KMS-11 (cell line): ENCODE results near the gene TXNRD3.

Experiments
- H2AFZ ChIP-seq: fragments of 200-600 bp; sonication (generic); 2 replicates; pipeline ENCODE4 v1.6.1; 2016; ENCODE audit warnings: antibody characterized with exemption, mixed run types, low read depth
- H3K27ac ChIP-seq: fragments of 200-600 bp; sonication (generic); 2 replicates; pipeline ENCODE4 v1.6.1; 2016; ENCODE audit warnings: mild to moderate bottlenecking, mixed run types
- H3K27me3 ChIP-seq: fragments of 200-600 bp; sonication (generic); 2 replicates; pipeline ENCODE4 v1.6.1; 2017; ENCODE audit warnings: mild to moderate bottlenecking, low read depth, mixed run types, moderate library complexity; ENCODE audit not compliant: insufficient read depth
- H3K36me3 ChIP-seq: fragments of 200-600 bp; sonication (generic); 2 replicates; pipeline ENCODE4 v1.6.1; 2017; ENCODE audit warnings: mild to moderate bottlenecking, mixed run types; ENCODE audit not compliant: insufficient read depth
- H3K4me1 ChIP-seq: fragments of 200-600 bp; sonication (generic); 2 replicates; pipeline ENCODE4 v1.6.1; 2016; ENCODE audit warnings: mild to moderate bottlenecking, low read depth, mixed run types; ENCODE audit not compliant: poor library complexity, severe bottlenecking
- H3K4me2 ChIP-seq: fragments of 200-600 bp; sonication (generic); 2 replicates; pipeline ENCODE4 v1.7.0; 2016; ENCODE audit warnings: mild to moderate bottlenecking, mixed run types
- H3K4me3 ChIP-seq: fragments of 200-600 bp; sonication (generic); IDR thresholded peaks from 2 replicates; pipeline ENCODE4 v1.6.1; 2017; ENCODE audit warnings: low read depth, low read length, mixed read lengths; ENCODE audit not compliant: insufficient read depth
- H3K79me2 ChIP-seq: fragments of 200-600 bp; sonication (generic); 2 replicates; pipeline ENCODE4 v1.6.1; 2016; ENCODE audit warnings: low read depth, mixed run types; ENCODE audit not compliant: insufficient read depth
- H3K9ac ChIP-seq: fragments of 200-600 bp; sonication (generic); 2 replicates; pipeline ENCODE4 v1.6.1; 2016; ENCODE audit warnings: mild to moderate bottlenecking, mixed run types
- H4K20me1 ChIP-seq: fragments of 200-600 bp; sonication (generic); 2 replicates; pipeline ENCODE4 v1.6.1; 2016; ENCODE audit warnings: mild to moderate bottlenecking, mixed run types; ENCODE audit not compliant: insufficient read depth
- TF ChIP-seq, protein P1 (sequence below): fragments of 200-600 bp; sonication (generic); conservative IDR thresholded peaks from 2 replicates; pipeline ENCODE4 v1.6.1; 2017; ENCODE audit warnings: low read depth, mild to moderate bottlenecking, antibody characterized with exemption, low read length, moderate library complexity, mixed read lengths

TXNRD3 gene

DNA sequence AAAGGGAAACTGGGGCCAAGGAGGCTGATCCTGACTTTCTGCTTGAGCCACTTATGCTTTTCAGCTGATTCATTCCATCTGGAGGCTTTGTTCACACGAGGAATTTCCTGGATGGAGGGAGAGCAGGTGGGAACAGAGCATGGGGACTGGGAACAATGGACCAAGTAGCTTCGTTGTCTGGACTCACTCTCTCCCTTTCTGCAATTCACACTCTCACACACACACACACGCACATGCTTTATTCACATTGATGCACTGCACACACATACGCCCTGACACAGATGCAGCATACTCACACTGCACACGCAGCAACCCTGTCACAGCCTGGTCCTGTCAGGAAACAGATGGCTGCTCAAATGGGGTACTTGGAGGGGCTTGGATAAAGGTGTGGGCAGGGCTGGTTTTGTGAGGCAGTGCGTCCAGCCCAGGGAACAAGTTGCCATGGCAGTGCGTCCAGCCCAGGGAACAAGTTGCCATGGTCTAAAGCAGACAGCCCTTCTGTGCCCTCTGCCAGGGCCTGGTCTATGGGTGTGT is 29.4 kb upstream of the TXNRD3 start:
- Histone ChIP-seq H3K4me1 (peaks cover 3% of the 10 kb centered on the region), H3K36me3 (no peaks in the 10 kb centered on the region), H4K20me1 (no peaks in the 10 kb centered on the region), H3K79me2 (no peaks in the 10 kb centered on the region), H3K4me2 (no peak overlapping the region), H2AFZ (no peak overlapping the region), H3K27ac (no peak overlapping the region), H3K4me3 (no peak overlapping the region), H3K9ac (no peak overlapping the region), H3K27me3 (no peaks in the 10 kb centered on the region)
- TF ChIP-seq, protein P1, sequence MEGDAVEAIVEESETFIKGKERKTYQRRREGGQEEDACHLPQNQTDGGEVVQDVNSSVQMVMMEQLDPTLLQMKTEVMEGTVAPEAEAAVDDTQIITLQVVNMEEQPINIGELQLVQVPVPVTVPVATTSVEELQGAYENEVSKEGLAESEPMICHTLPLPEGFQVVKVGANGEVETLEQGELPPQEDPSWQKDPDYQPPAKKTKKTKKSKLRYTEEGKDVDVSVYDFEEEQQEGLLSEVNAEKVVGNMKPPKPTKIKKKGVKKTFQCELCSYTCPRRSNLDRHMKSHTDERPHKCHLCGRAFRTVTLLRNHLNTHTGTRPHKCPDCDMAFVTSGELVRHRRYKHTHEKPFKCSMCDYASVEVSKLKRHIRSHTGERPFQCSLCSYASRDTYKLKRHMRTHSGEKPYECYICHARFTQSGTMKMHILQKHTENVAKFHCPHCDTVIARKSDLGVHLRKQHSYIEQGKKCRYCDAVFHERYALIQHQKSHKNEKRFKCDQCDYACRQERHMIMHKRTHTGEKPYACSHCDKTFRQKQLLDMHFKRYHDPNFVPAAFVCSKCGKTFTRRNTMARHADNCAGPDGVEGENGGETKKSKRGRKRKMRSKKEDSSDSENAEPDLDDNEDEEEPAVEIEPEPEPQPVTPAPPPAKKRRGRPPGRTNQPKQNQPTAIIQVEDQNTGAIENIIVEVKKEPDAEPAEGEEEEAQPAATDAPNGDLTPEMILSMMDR, result no peak

DNA sequence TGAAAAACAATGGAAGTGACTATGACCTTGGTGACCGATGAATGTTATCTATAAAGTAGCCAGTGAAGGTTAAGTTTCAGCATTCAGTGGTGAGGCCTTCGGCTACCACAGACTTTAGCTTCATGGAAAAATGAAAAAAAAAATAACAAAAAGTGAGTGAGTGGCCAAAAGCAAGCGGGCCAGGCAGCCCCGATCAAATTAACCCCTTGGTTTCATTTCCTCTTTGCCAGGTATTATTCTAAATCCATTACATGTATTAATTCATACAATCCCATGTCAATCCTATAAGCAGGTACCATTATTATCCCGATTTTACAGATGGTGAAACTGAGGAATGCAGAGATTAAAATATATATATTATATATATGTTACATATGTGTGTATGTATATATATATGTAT is 28.1 kb upstream of the TXNRD3 start:
- Histone ChIP-seq H3K9ac (no peak overlapping the region), H3K27ac (no peak overlapping the region), H3K4me2 (no peak overlapping the region), H3K4me1 (peaks cover 6% of the 10 kb centered on the region), H2AFZ (no peak overlapping the region), H3K27me3 (no peaks in the 10 kb centered on the region), H3K36me3 (no peaks in the 10 kb centered on the region), H4K20me1 (no peaks in the 10 kb centered on the region), H3K4me3 (no peak overlapping the region), H3K79me2 (no peaks in the 10 kb centered on the region)
- TF ChIP-seq, protein P1, result no peak

DNA sequence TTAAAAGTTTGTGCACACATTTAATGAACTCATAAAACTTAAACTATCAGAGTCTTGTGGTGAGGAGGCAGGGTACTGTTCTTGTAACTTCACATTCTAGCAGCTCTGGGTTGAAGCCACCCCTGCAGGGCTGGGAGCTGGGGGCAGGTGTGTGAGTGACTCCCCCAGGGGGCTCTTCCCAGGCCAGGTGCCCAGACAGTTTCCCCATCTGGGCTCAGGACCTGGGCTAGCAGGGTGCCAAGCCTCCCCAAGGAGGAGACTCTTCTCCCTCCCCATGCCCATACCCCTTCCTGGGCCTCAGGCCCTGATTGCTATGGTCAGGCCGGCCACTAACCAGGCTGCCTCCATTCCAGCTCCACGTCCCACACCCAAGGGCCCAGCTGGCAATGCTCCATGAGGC is 27.1 kb upstream of the TXNRD3 start:
- Histone ChIP-seq H3K4me1 (peaks cover 6% of the 10 kb centered on the region), H3K36me3 (no peaks in the 10 kb centered on the region), H3K9ac (no peak overlapping the region), H3K27ac (no peak overlapping the region), H3K4me3 (no peak overlapping the region), H3K79me2 (no peaks in the 10 kb centered on the region), H3K4me2 (no peak overlapping the region), H3K27me3 (no peaks in the 10 kb centered on the region), H2AFZ (no peak overlapping the region), H4K20me1 (no peaks in the 10 kb centered on the region)
- TF ChIP-seq, protein P1, result no peak

DNA sequence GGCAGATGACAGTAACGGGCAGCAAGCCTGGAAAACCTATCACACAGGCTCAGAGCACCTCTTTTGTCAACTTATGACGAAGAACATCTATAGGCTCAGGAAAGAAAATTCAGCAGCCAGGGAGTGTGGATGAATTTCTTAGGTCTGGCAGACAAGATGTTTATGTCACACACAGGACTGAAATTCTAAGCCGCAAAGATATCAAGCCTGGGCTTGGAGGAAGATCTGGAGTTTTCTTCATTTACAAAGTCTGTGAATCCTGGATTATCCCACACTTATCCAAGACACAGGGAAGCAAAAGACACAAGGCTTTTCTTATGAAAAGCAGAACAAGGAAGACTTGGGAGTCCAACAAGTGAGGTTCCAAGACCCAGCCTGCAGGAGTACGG is 25.7 kb upstream of the TXNRD3 start:
- no peak overlapping the region for H3K4me2 ChIP-seq
- TF ChIP-seq, protein P1, result no peak
- no peaks in the 10 kb centered on the region for H4K20me1 ChIP-seq

More for the DNA sequence above, 25.7 kb upstream of the TXNRD3 start:
- Histone ChIP-seq H3K4me3 (no peak overlapping the region), H2AFZ (no peak overlapping the region), H3K27ac (no peak overlapping the region), H3K4me1 (peaks cover 6% of the 10 kb centered on the region), H3K79me2 (no peaks in the 10 kb centered on the region), H3K36me3 (no peaks in the 10 kb centered on the region), H3K9ac (no peak overlapping the region), H3K27me3 (no peaks in the 10 kb centered on the region)
